Esophagus muscularis mucosa (tissue), 4 donors: ENCODE data around the gene GNG12. TPM values are rescaled to one million over a fixed set of nuclear protein-coding genes. Genes with fewer than 3 reads are reported as not detected.

Experiments
- DNase-seq: peaks from one replicate; pipeline ENCODE4 v3.0.0-alpha.2; 2017; ENCODE audit errors: extremely low spot score
- H3K27ac ChIP-seq, 4 donors: fragments of 200-600 bp; sonication (generic); replicated peaks in 1 of 4; 1 replicate in 3 of 4; 2 replicates in 1 of 4; pipeline ENCODE4 v1.5.1; 2016 to 2019; ENCODE audit warnings: mild to moderate bottlenecking in 1 of 4
- H3K27me3 ChIP-seq, 4 donors: fragments of 200-600 bp; sonication (generic); one replicate each; pipeline versions ENCODE4 v1.5.1 to v1.6.0; 2016 to 2019
- H3K36me3 ChIP-seq, 4 donors: fragments of 200-600 bp; sonication (generic); one replicate each; pipeline ENCODE4 v1.5.1; 2016 to 2019
- H3K4me1 ChIP-seq, 4 donors: fragments of 200-600 bp; sonication (generic); one replicate each; pipeline ENCODE4 v1.5.1; 2016 to 2019
- H3K4me3 ChIP-seq, 4 donors: fragments of 200-600 bp; sonication (generic); 1 replicate in 2 of 4; 2 replicates in 2 of 4; pipeline ENCODE4 v1.5.1; 2016 to 2019; ENCODE audit warnings: mild to moderate bottlenecking in 4 of 4, moderate library complexity in 1 of 4
- H3K9me3 ChIP-seq, 4 donors: fragments of 200-600 bp; sonication (generic); 1 replicate in 3 of 4; 2 replicates in 1 of 4; pipeline ENCODE4 v1.5.1; 2016 to 2019
- CTCF ChIP-seq, 3 experiments: fragments of 200-600 bp in 2 of 3; fragments of 450-650 bp in 1 of 3; sonication (generic) in 2 of 3; IDR thresholded peaks; one replicate each; pipeline ENCODE4 v1.5.1; 2017 to 2019; ENCODE audit warnings: antibody characterized with exemption in 3 of 3, mild to moderate bottlenecking in 2 of 3, moderate library complexity in 1 of 3
- EP300 ChIP-seq: sonication (generic); formaldehyde crosslinking; IDR thresholded peaks from one replicate; pipeline ENCODE4 v1.6.1; 2017; ENCODE audit warnings: antibody characterized with exemption
- POLR2A ChIP-seq: fragments of 450-650 bp; IDR thresholded peaks from one replicate; pipeline ENCODE4 v1.6.1; 2017; ENCODE audit warnings: antibody characterized with exemption, moderate library complexity, mild to moderate bottlenecking, low read depth
- POLR2AphosphoS5 ChIP-seq, 2 donors: sonication (generic); formaldehyde crosslinking; IDR thresholded peaks; one replicate each; pipeline ENCODE4 v1.6.1; 2017; ENCODE audit warnings: antibody characterized with exemption in 2 of 2
- WGBS: methylation state at CpG from one replicate; pipeline ENCODE4 v1.1.5; 2018; 5-methylcytosine and 5-hydroxymethylcytosine counted together
- intact Hi-C: fragments of 100-400 bp; cut with DNase I; formaldehyde crosslinking; loops from one replicate; pipeline ENCODE4 v1.15.1; 2023
- total RNA-seq, 4 donors: library from RNA; depleted of rRNA; stranded (reverse); fragments of >200 nt; gene quantifications; one replicate each; pipeline versions ENCODE4 v1.1.0 to v1.2.1, GENCODE V29; 2016

Gene GNG12
- total RNA-seq, 4 donors from 2014 or later = 108 to 118 (median 111) TPM

- intact Hi-C loops = no loop called here
- DNase-seq = no peak
- TF ChIP-seq EP300 (no peak), POLR2AphosphoS5 (IDR thresholded peaks at IDR 0.05) (no peak), POLR2A (no peak), CTCF (IDR thresholded peaks at IDR 0.05) (no peak)
- Histone ChIP-seq H3K9me3 (no peaks in the 10 kb centered on the region), H3K4me3 (no peak overlapping the region), H3K4me1 (peaks cover 59 to 100% (median 96%) of the 10 kb centered on the region in 4 donors), H3K27me3 (no peaks in the 10 kb centered on the region), H3K36me3 (no peaks in the 10 kb centered on the region), H3K27ac (peak overlapping the region; percentile 52 to 84 (median 68))
- WGBS = 94% methylated on average over 6 of the region's 6 CpGs
Measured at GRCh38 chr1:67816506-67816905, 16.8 kb downstream of the GNG12 start.

DNA sequence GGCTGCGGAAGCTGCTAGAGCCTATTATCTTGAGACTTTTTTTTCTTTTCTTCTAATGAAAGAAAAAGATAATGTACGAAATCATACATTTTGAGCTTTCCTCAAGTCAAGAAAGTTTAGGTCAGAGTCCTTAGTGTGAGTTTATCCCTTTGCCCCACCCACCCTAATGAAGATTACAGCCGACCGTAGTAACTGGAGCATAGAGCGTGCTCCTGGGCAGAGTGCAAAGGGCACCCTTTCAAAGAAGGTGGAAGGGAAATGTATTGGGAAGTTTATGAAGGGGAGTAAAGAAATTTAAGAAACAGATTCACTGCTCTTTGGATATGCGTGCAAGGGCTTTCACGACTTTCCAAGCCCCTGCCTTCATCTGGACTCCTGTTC is 17.2 kb downstream of the GNG12 start:
- TF ChIP-seq CTCF (IDR thresholded peaks at IDR 0.05) (no peak), EP300 (no peak), POLR2A (no peak), POLR2AphosphoS5 (IDR thresholded peaks at IDR 0.05) (no peak)
- intact Hi-C loops = no loop called here
- H3K27me3 ChIP-seq = no peaks in the 10 kb centered on the region
- no peaks in the 10 kb centered on the region for H3K9me3 ChIP-seq
- no peak overlapping the region for H3K4me3 ChIP-seq
- 89% methylated on average over 7 of the region's 7 CpGs for WGBS
- H3K36me3 ChIP-seq = no peaks in the 10 kb centered on the region
- peaks cover 59 to 100% (median 96%) of the 10 kb centered on the region in 4 donors for H3K4me1 ChIP-seq
- peak overlapping the region; percentile 66 to 84 (median 75) for H3K27ac ChIP-seq
- DNase-seq = no peak

DNA sequence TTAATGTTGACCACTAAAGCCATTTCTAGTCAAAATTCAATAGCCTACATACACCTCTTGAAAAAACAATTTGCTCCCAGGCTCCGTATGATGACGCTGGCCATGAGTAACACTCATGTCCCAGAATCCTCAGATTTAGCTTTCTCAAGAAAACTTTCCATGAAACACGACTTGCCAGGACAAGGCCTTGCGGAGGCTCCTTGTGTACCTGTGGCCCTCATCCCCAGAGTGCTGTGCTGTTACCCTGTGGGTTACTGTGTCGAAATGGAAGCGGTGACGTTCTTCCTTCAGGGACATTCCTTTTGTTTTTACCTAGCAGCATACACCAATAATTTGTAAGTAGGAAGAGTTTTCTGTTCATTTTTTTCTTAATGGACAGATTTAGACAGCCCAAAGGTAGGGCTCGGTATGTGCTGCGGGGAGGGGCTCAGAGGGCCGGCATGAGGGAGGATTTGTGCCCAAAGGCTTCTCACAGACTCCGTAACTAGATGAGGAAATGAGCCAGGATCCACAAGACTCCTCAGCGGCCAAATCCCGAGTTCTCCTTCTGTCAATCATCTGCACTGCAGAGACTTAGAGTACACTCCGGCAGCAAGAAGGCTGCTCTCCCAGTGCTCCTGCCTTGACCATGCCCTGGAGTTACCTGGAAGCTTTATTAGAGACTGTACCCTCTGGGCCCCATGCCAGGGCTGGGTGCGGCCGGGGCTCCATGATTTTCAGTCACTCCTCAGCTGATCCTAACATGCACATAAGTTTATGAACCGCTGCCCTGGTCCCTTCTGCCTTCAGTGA is 17.8 kb downstream of the GNG12 start:
- intact Hi-C loops = no loop called here
- H3K9me3 ChIP-seq = no peaks in the 10 kb centered on the region
- DNase-seq = no peak
- H3K27ac ChIP-seq = peak overlapping the region; percentile 66 to 84 (median 75)
- peaks cover 57 to 97% (median 93%) of the 10 kb centered on the region in 4 donors for H3K4me1 ChIP-seq
- TF ChIP-seq EP300 (no peak), POLR2AphosphoS5 (IDR thresholded peaks at IDR 0.05) (no peak), CTCF (IDR thresholded peaks at IDR 0.05) (no peak), POLR2A (no peak)
- 71% methylated on average over 17 of the region's 17 CpGs for WGBS
- no peak overlapping the region for H3K4me3 ChIP-seq
- no peaks in the 10 kb centered on the region for H3K36me3 ChIP-seq
- H3K27me3 ChIP-seq = no peaks in the 10 kb centered on the region

- H3K27ac ChIP-seq = peak overlapping the region; percentile 66 to 84 (median 75)
Measured at GRCh38 chr1:67814121-67814772, 19.0 kb downstream of the GNG12 start.

DNA sequence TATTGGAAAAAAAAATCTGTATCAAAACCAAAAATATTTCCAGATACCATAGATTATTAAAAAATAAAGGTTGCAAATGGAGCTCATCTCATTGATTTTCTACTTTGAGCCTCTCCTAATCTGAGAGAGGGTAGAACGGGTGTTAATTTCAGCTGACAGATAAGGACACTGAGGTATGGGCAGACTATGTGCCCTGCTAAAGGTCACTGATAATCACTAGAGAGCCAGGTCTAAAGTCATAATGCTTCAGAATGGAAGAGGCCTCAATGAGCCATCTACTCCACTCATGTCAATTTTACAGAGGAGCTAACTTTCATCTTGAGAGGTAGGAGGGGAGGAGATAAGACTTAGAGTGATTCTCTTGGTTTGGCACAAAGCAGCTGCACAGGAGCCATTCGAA is 21.0 kb downstream of the GNG12 start:
- TF ChIP-seq EP300 (no peak), POLR2A (no peak), POLR2AphosphoS5 (IDR thresholded peaks at IDR 0.05) (no peak)
- H3K27me3 ChIP-seq = no peaks in the 10 kb centered on the region
- peak overlapping the region in 2 of 4 donors; percentile 71 to 84 for H3K27ac ChIP-seq
- no peak overlapping the region for H3K4me3 ChIP-seq
- H3K9me3 ChIP-seq = no peaks in the 10 kb centered on the region
- H3K36me3 ChIP-seq = no peaks in the 10 kb centered on the region
- DNase-seq = no peak
- intact Hi-C loops = no loop called here
- 88% methylated on average over 2 of the region's 2 CpGs for WGBS
- H3K4me1 ChIP-seq = peaks cover 38 to 65% (median 61%) of the 10 kb centered on the region in 4 donors

More at GRCh38 chr1:67814121-67814772, 19.0 kb downstream of the GNG12 start:
- TF ChIP-seq POLR2A (no peak), POLR2AphosphoS5 (IDR thresholded peaks at IDR 0.05) (peak in 1 of 2 donors; percentile 37)
- intact Hi-C loops = no loop called here
- no peaks in the 10 kb centered on the region for H3K36me3 ChIP-seq
- H3K4me3 ChIP-seq = peak overlapping the region in 2 of 4 donors; percentile 8 to 17
- no peaks in the 10 kb centered on the region for H3K9me3 ChIP-seq
- H3K27me3 ChIP-seq = no peaks in the 10 kb centered on the region
- no peak for DNase-seq
- peaks cover 50 to 84% (median 81%) of the 10 kb centered on the region in 4 donors for H3K4me1 ChIP-seq
- 25% methylated on average over 3 of the region's 3 CpGs for WGBS
